ENCODE measurements around the gene CYP2E1.
"Not testable (repeated sequence)": the region's sequence is repeated elsewhere in the genome, so short reads cannot be mapped to it uniquely, and the experiment has no call there.

The CYP2E1 gene

DNA sequence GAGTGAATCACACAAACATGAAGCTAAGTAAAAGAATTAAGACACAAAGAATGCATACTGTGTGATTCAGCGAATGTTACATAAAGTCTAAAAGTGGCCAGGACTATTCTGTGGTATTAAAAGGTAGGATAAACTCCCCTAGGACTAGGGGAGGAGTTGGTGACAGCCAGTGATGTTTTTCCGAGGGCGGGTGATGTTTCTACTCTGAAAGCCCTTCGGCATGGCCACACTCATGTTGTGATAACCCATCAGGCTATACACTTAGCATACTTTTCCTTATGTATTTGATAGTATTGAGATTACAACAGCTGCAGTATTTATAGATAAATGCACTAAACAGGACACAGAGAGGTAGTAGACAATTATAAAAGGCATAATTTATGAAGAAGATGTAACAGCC, 15.8 kb upstream of the CYP2E1 start:
- TF ChIP-seq BHLHE40 (IDR thresholded peaks at IDR 0.05; ENCODE audit: borderline replicate concordance) (no peak), ELF4 (IDR thresholded peaks at IDR 0.05) (no peak)
- DNase-seq (ENCODE audit: extremely low spot score): no peak
- CTCF ChIA-PET: no interaction called here
- POLR2A ChIA-PET: no interaction called here

DNA sequence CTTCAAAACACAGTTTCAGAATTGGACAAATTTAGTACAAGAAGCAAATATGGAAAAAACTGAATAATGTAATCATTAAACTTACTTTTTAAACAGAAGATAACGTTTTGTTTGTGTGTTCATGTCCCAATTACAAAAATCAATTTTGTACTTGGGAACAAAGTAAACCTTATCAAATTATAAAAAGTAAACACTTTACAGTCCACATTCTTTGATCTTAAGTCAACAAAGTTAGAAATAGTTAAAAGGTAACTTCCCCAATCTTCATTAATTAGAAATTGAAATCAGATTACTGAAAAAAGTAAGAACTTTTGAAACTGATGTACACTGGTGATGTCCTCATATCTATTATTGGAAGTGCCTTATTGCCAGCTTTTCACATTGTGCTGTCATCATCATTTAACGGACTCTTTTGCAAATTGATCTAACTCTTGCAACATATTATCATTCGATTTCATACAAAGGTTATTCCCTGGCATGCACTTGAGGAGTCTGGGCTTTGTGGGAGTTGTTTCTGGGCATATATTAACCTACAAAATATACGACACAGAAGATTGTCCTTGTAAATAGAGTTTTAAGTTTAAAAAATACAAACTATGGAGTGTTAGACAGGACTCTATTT, 15.1 kb upstream of the CYP2E1 start:
- TF ChIP-seq CTBP1 (IDR thresholded peaks at IDR 0.05; ENCODE audit: borderline replicate concordance) (no peak), ZNF384 (IDR thresholded peaks at IDR 0.05) (no peak), L3MBTL2 (conservative IDR thresholded peaks at IDR 0.05) (no peak), SP1 (IDR thresholded peaks at IDR 0.05) (no peak), ELF4 (IDR thresholded peaks at IDR 0.05) (no peak), ARNT (IDR thresholded peaks at IDR 0.05) (no peak), FOXM1 (IDR thresholded peaks at IDR 0.05; ENCODE audit: borderline replicate concordance) (no peak), HDGF (IDR thresholded peaks at IDR 0.05; ENCODE audit: borderline replicate concordance) (no peak), NFRKB (IDR thresholded peaks at IDR 0.05) (no peak), BHLHE40 (IDR thresholded peaks at IDR 0.05; ENCODE audit: borderline replicate concordance) (no peak), SUZ12 (IDR thresholded peaks at IDR 0.05) (no peak), FOXK2 (IDR thresholded peaks at IDR 0.05) (no peak)
- TF ChIP-seq, protein P1, sequence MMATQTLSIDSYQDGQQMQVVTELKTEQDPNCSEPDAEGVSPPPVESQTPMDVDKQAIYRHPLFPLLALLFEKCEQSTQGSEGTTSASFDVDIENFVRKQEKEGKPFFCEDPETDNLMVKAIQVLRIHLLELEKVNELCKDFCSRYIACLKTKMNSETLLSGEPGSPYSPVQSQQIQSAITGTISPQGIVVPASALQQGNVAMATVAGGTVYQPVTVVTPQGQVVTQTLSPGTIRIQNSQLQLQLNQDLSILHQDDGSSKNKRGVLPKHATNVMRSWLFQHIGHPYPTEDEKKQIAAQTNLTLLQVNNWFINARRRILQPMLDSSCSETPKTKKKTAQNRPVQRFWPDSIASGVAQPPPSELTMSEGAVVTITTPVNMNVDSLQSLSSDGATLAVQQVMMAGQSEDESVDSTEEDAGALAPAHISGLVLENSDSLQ (IDR thresholded peaks at IDR 0.05): no peak
- POLR2A ChIA-PET: no interaction called here
- CTCF ChIA-PET: no interaction called here
- no peak for DNase-seq (ENCODE audit: extremely low spot score)

DNA sequence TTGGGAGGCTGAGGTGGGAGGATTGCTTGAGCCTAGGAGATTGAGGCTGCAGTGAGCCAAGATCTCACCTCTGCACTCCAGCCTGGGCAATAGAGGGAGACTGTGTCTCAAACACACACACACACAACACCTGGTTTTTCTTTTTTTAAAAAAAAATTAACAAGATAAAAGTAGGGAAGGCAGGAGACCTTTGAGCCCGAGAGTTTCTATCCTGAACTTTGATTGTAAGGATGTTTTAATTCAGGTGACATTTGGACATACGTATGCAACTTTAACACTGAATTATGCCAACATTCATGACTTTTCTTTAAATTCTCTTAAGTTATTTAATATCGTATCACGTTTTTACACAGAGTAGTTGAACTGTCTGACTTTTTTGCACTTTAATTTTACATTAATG, 11.7 kb upstream of the CYP2E1 start:
- ChIA-PET CTCF (no interaction called here), POLR2A (no interaction called here)
- DNase-seq (ENCODE audit: extremely low spot score): no peak
- TF ChIP-seq TARDBP (IDR thresholded peaks at IDR 0.05) (no peak), FOXM1 (IDR thresholded peaks at IDR 0.05; ENCODE audit: borderline replicate concordance) (no peak)

DNA sequence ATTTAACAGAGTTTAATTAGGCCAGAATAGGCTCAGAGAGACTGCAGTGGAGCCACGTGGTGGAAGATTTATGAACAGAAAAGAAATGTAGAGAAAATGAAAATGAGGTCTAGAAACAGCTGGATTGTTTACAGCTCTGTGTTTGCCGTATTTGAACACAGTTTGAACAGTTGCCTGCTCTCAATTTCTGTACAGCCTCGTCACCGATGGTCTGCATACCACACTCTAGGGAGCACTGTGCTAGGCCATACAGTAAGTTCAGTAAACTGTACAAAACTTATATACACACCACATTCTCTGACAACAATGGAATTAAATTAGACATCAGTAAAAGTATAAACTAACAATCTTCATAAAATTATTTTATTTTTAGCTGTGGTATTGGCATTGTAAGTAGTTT, 11.1 kb upstream of the CYP2E1 start:
- no peak for DNase-seq (ENCODE audit: extremely low spot score)
- POLR2A ChIA-PET: no interaction called here
- CTCF ChIA-PET: no interaction called here
- TF ChIP-seq ZNF384 (IDR thresholded peaks at IDR 0.05): no peak
- TF ChIP-seq L3MBTL2 (conservative IDR thresholded peaks at IDR 0.05): no peak
- no peak for TF ChIP-seq LEF1 (IDR thresholded peaks at IDR 0.05; ENCODE audit: borderline replicate concordance)
- TF ChIP-seq, protein P1 (IDR thresholded peaks at IDR 0.05): no peak
- no peak for TF ChIP-seq HDGF (IDR thresholded peaks at IDR 0.05; ENCODE audit: borderline replicate concordance)
- TF ChIP-seq FOXM1 (IDR thresholded peaks at IDR 0.05; ENCODE audit: borderline replicate concordance): no peak
- no peak for TF ChIP-seq NFRKB (IDR thresholded peaks at IDR 0.05)
- no peak for TF ChIP-seq FOXK2 (IDR thresholded peaks at IDR 0.05)
- no peak for TF ChIP-seq ARNT (IDR thresholded peaks at IDR 0.05)

DNA sequence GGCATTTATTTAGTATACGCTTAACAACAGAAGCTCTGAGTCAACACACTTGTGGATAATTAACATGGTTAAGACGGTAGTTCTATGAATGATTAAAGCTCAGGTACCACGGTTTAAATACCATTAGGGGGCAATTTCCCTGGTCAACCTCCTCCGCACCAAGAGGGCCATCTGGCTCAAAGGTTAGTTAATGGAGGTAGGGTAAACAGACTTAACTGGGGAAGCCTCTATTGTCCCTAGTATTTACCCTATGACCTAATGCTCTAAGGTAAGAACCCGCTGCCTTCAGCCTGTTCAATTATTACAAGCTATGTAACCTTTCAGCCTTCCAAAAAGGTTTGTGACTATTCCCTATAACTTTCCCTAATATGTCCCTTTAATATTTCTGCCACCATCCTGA, 8.6 kb upstream of the CYP2E1 start:
- POLR2A ChIA-PET; DNase-seq (ENCODE audit: extremely low spot score); CTCF ChIA-PET: not testable (repeated sequence)

DNA sequence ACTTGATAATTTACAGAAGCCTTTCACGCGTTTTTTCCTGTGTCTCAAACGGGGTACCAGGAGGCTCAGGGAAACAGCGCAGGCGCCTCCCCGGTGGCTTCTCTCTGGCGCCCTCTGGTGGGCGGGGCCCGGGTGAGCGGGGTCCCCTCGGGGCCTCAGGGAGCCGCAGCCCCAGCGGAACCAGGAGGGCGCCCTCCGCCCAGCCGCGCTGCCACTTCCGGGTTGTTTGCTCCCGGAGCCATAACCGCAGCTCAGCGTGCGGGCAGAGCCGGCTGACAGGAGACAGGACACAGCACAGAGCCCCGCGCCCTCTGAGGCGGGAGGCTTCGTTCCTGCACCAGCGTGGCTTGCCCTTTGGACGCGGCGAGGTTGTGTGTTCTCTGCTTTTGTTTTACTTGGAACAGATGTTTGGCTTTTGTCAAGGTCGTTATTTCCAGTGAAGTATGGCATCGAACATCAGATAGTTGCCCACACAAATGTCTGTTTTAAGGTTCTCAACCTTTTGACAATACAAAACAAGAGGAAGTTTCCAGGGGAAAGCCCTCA, 6.9 kb upstream of the CYP2E1 start:
- peak; percentile 97 for DNase-seq (ENCODE audit: extremely low spot score)
- TF ChIP-seq L3MBTL2 (conservative IDR thresholded peaks at IDR 0.05) (peak; percentile 93), ZNF384 (IDR thresholded peaks at IDR 0.05) (no peak), BHLHE40 (IDR thresholded peaks at IDR 0.05; ENCODE audit: borderline replicate concordance) (no peak), ELF4 (IDR thresholded peaks at IDR 0.05) (peak; percentile 96), FOXK2 (IDR thresholded peaks at IDR 0.05) (no peak), SP1 (IDR thresholded peaks at IDR 0.05) (no peak), ARNT (IDR thresholded peaks at IDR 0.05) (no peak)
- CTCF ChIA-PET: interaction anchor here (1.4 kb wide), 1 partner anchor 192 kb away, joined by 3 read pairs; no protein-coding TSS in a partner anchor
- POLR2A ChIA-PET: interaction anchor here (0.7 to 1.1 kb wide), 3 partner anchors 9 to 82 kb away, joined by 4 to 5 read pairs (median 5); no protein-coding TSS in a partner anchor

DNA sequence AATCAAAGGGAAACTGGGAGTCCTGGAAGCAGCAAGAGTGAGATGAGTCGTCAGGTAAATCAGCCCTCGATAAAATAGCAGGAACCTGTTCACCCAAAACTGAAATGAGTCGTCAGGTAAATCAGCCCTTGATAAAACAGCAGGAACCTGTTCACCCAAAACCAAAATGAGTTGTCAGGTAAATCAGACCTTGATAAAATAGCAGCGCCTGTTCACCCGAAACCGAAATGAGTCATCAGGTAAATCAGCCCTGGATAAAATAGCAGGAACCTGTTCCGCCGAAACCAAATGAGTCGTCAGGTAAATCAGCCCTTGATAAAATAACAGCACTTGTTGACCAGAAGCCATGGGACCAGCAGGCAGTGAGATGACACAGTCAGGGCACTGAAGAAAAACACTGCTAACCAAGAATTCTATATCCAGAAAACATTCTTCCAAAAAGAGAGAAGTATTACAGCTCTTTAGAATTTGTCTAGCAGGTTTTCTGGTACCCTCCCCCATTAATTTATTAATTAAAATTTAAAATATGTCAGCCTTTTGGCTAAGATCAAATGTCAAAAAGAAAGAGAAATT, 3.4 kb upstream of the CYP2E1 start:
- ChIA-PET CTCF (no interaction called here), POLR2A (no interaction called here)
- DNase-seq (ENCODE audit: extremely low spot score): no peak
- TF ChIP-seq CTBP1 (IDR thresholded peaks at IDR 0.05; ENCODE audit: borderline replicate concordance) (no peak), FOXM1 (IDR thresholded peaks at IDR 0.05; ENCODE audit: borderline replicate concordance) (no peak), ZNF384 (IDR thresholded peaks at IDR 0.05) (no peak), HDGF (IDR thresholded peaks at IDR 0.05; ENCODE audit: borderline replicate concordance) (no peak), TARDBP (IDR thresholded peaks at IDR 0.05) (no peak), SUZ12 (IDR thresholded peaks at IDR 0.05) (no peak), BHLHE40 (IDR thresholded peaks at IDR 0.05; ENCODE audit: borderline replicate concordance) (no peak), L3MBTL2 (conservative IDR thresholded peaks at IDR 0.05) (no peak), NFRKB (IDR thresholded peaks at IDR 0.05) (no peak), SP1 (IDR thresholded peaks at IDR 0.05) (no peak)
- TF ChIP-seq, protein P1 (IDR thresholded peaks at IDR 0.05): no peak

All from HEK293T (cell line).